ENCODE results near the gene TSFM. TPM values are rescaled to one million over a fixed set of nuclear protein-coding genes. Genes with fewer than 3 reads are reported as not detected.
A peak's percentile ranks its signal among the peaks of the same experiment; 100 is the strongest.

The TSFM gene
- total and polyA plus RNA-seq, 9 of the 15 experiments (the other 6 are each of a cell fraction or from before 2014, with no cell fraction given): 44.6 to 198 (median 60.2) TPM

DNA sequence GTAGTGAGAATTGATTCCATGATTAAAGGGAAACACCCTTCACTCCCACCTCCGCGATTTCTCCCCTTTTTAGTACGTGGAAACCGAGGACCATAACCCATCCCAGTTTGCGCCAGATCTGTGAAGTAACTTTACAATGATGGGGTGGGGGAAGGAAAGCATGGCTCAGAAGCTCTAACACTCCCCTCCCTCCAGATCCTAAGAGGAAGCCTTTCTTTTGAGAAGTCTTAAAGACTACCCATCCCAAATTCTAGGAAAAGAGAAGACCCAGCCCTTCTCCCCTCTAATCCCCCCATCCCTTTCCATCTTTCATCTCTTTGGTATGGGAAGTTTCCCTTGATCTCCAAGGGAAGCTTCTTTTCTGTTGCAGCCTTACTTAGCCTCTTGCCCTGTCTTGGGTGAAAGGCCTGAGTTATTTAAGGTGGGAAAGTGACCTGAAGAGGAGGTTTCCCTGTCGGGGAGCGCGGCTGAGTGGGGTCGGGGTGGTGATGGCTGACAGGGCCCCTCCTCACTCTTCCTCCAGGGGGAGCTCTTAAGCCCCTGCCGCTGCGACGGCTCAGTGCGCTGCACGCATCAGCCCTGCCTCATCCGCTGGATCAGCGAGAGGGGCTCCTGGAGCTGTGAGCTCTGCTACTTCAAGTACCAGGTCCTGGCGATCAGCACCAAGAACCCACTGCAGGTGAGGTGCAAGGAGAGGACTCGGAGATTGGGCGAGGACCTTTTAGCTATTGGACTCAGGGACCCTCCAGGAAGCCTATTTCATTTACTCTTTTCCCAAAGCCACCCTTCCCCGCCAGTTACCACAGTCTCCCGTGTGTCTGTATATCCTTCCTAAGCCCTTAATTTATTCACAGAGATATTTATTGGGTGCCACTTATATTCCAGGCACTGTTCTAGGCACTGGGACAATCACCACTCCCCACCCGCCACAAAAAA lies 25.9 kb upstream of the TSFM start:
- in situ Hi-C loops (cut with MboI) (no loop called here), intact Hi-C loops (cut with micrococcal nuclease) (loop anchor here (1.0 kb wide), 1 partner anchor 149 kb away; no protein-coding TSS in a partner anchor)
- H2AFZ ChIP-seq (ENCODE audit: low read depth, low read length): peak overlapping the region; percentile 61; the same call in 1 of the 2 replicates
- H3K9me3 ChIP-seq (replicated peaks; ENCODE audit: control insufficient read depth, insufficient read depth, low read depth, low read length): no peaks in the 10 kb centered on the region
- peaks cover 19% of the 10 kb centered on the region for H3K79me2 ChIP-seq (ENCODE audit: control insufficient read depth, insufficient read depth, low read length)
- H3K27me3 ChIP-seq (ENCODE audit: control insufficient read depth in 2 of 2, insufficient read depth in 2 of 2, low read length in 2 of 2): no peaks in the 10 kb centered on the region
- WGBS (ENCODE audit: insufficient coverage, low coverage, missing lambda C conversion rate): 14% methylated on average over 16 of the region's 22 CpGs
- DNase-seq (ENCODE audit: extremely low read depth in 1 of 4, low spot score in 3 of 4) (peak; percentile 72 to 88 (median 79)), FAIRE-seq (peak; percentile 65), ATAC-seq (peak; percentile 66)
- no peaks in the 10 kb centered on the region for H4K20me1 ChIP-seq (replicated peaks; ENCODE audit: control insufficient read depth, insufficient read depth, low read length)
- peaks cover 30 to 35% of the 10 kb centered on the region in 2 experiments for H3K4me1 ChIP-seq (replicated peaks in 1 of 2; ENCODE audit: control insufficient read depth in 2 of 2, insufficient read depth in 2 of 2, low read length in 2 of 2)
- H3K9ac ChIP-seq (ENCODE audit: insufficient read depth in 1 of 2, low read depth in 2 of 2, low read length in 2 of 2): peak overlapping the region; percentile 3 to 62; a peak in 3 of 4 replicates
- H3K27ac ChIP-seq (ENCODE audit: extremely low read depth, low read depth, low read length): no peak overlapping the region
- ChIA-PET POLR2A (interaction anchor here (0.6 to 2.3 kb wide), 7 partner anchors 11 to 119 kb away, joined by 3 to 26 read pairs (median 3); partner anchors contain the start of genes CYP27B1, EEF1AKMT3, METTL1 and TSPAN31), CTCF (ENCODE audit: low intra/inter-chr PET ratio) (interaction anchor here (0.6 to 1.5 kb wide), 4 partner anchors 26 to 175 kb away, joined by 3 to 10 read pairs (median 4); partner anchors contain the start of gene TSFM)
- H3K9me1 ChIP-seq (ENCODE audit: control insufficient read depth, insufficient read depth, low read length): no peaks in the 10 kb centered on the region
- peak overlapping the region; percentile 50 for H3K4me3 ChIP-seq
- no TSS peak for BruUV-seq (replicated peaks)
- peaks cover 15% of the 10 kb centered on the region; the same call in 2 of the 3 replicates for H3K36me3 ChIP-seq (ENCODE audit: control insufficient read depth, insufficient read depth, low read length)
- H3K4me2 ChIP-seq (ENCODE audit: insufficient read depth, low read length): peak overlapping the region; percentile 81
- peak in 1 of 2 experiments; percentile 60; a peak in 1 of 4 replicates for TF ChIP-seq MAZ (CRISPR knock-in tag; conservative IDR thresholded peaks at IDR 0.05 in 1 of 2, IDR thresholded peaks at IDR 0.05 in 1 of 2)
- TF ChIP-seq POLR2AphosphoS2 (IDR thresholded peaks at IDR 0.05; ENCODE audit: low read length): no peak
- TF ChIP-seq, protein P1, sequence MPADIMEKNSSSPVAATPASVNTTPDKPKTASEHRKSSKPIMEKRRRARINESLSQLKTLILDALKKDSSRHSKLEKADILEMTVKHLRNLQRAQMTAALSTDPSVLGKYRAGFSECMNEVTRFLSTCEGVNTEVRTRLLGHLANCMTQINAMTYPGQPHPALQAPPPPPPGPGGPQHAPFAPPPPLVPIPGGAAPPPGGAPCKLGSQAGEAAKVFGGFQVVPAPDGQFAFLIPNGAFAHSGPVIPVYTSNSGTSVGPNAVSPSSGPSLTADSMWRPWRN (IDR thresholded peaks at IDR 0.05; ENCODE audit: low read depth): no peak
- TF ChIP-seq KLF13 (tag; IDR thresholded peaks at IDR 0.05; ENCODE audit: borderline replicate concordance, low read depth): no peak
- no peak; the same call in 1 of the 2 replicates for TF ChIP-seq CREB1 (IDR thresholded peaks at IDR 0.05)
- TF ChIP-seq CREB1 (CRISPR knock-in tag; IDR thresholded peaks at IDR 0.05): peak; percentile 53
- no peak for TF ChIP-seq PML (IDR thresholded peaks at IDR 0.05; ENCODE audit: low read length)
- 0 out of 2 replicates have a peak, but pooled peaks have one; percentile 7 for TF ChIP-seq JUN (IDR thresholded peaks at IDR 0.05; ENCODE audit: borderline replicate concordance, low read depth, low read length)
- TF ChIP-seq JUN (CRISPR knock-in tag; IDR thresholded peaks at IDR 0.05; ENCODE audit: borderline replicate concordance): no peak
- TF ChIP-seq MEIS2 (IDR thresholded peaks at IDR 0.05; ENCODE audit: partially characterized antibody): peak; percentile 38
- no peak for TF ChIP-seq NEUROD1 (IDR thresholded peaks at IDR 0.05; ENCODE audit: borderline replicate concordance, low read depth, low read length, partially characterized antibody)
- TF ChIP-seq NRF1 (conservative IDR thresholded peaks at IDR 0.05 in 1 of 2, IDR thresholded peaks at IDR 0.05 in 1 of 2): peak; percentile 26 to 47; a peak in 2 of 4 replicates
- TF ChIP-seq, protein P2, sequence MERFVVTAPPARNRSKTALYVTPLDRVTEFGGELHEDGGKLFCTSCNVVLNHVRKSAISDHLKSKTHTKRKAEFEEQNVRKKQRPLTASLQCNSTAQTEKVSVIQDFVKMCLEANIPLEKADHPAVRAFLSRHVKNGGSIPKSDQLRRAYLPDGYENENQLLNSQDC (CRISPR knock-in tag; IDR thresholded peaks at IDR 0.05): no peak
- TF ChIP-seq RHOXF2B (CRISPR knock-in tag; conservative IDR thresholded peaks at IDR 0.05): no peak
- no peak for TF ChIP-seq HNRNPH1 (optimal IDR thresholded peaks at IDR 0.05; ENCODE audit: low read depth, low read length)
- no peak for TF ChIP-seq FUS (optimal IDR thresholded peaks at IDR 0.05; ENCODE audit: low read depth, low read length)
- TF ChIP-seq, protein P3, sequence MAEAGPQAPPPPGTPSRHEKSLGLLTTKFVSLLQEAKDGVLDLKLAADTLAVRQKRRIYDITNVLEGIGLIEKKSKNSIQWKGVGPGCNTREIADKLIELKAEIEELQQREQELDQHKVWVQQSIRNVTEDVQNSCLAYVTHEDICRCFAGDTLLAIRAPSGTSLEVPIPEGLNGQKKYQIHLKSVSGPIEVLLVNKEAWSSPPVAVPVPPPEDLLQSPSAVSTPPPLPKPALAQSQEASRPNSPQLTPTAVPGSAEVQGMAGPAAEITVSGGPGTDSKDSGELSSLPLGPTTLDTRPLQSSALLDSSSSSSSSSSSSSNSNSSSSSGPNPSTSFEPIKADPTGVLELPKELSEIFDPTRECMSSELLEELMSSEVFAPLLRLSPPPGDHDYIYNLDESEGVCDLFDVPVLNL (CRISPR knock-in tag; IDR thresholded peaks at IDR 0.05; ENCODE audit: low read depth): no peak
- TF ChIP-seq TBP (optimal IDR thresholded peaks at IDR 0.05; ENCODE audit: low read depth, low read length): peak; percentile 16
- TF ChIP-seq ZBTB7A (IDR thresholded peaks at IDR 0.05; ENCODE audit: borderline replicate concordance, control insufficient read depth, low read depth, low read length): peak; percentile 89

Measured in K562 (cell line).